Measurements from ENCODE around the gene CACTIN.

DNA sequence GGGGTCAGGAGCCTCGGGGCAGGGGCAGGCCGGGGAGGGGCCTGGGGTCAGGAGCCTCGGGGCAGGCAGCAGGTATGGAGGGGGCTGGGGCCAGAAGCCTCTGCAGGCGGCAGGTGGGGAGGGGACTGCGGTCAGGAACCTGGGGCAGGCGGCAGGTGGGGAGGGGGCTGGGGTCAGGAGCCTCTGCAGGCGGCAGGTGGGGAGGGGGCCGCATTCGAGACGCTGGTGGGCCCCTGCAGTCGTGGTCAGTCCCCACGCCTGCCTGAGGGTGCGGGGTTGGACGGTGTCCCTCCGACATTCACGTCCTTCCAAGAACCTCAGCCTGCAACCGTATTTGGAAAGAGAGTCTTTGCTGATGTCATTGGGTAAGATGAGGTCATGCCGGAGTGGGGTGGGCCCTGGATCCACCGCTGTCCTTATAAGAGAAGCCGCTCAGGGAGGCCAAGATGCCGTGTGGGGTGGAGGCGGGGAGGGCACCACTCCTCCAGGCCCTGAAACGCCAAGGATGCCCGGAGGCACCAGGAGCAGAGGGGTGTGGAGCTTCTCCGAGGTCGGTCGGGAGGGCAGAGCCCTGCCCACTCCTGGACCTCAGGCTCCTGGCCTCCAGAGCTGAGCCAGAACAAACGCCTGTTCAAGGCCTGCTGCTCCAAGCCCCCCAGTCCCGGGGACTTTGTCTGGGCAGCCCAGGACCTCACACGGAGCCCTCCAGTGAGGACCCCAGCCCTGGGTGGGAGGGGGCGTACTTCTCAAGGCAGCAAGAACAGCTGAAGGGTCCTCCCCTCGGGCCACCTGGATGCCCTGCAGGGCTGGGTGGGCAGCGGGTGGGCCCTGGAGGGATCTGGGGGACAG, 43.6 kb upstream of the CACTIN start:
- TF ChIP-seq CTCF (IDR thresholded peaks at IDR 0.05; ENCODE audit: low read length) (no peak), EZH2 (IDR thresholded peaks at IDR 0.05; ENCODE audit: borderline replicate concordance, low read length) (no peak)

Measured in OCI-LY1 (cell line).